22Rv1 (cell line): ENCODE data around the gene LMBR1L.

ENCODE experiments used
- CTCF ChIP-seq: fragments of 450-650 bp; IDR thresholded peaks from 2 replicates; pipeline ENCODE4 v1.5.1; 2017; ENCODE audit warnings: mild to moderate bottlenecking
- ZFX ChIP-seq: fragments of 450-650 bp; IDR thresholded peaks from 2 replicates; pipeline ENCODE4 v1.6.1; 2017; ENCODE audit warnings: antibody characterized with exemption, borderline replicate concordance

DNA sequence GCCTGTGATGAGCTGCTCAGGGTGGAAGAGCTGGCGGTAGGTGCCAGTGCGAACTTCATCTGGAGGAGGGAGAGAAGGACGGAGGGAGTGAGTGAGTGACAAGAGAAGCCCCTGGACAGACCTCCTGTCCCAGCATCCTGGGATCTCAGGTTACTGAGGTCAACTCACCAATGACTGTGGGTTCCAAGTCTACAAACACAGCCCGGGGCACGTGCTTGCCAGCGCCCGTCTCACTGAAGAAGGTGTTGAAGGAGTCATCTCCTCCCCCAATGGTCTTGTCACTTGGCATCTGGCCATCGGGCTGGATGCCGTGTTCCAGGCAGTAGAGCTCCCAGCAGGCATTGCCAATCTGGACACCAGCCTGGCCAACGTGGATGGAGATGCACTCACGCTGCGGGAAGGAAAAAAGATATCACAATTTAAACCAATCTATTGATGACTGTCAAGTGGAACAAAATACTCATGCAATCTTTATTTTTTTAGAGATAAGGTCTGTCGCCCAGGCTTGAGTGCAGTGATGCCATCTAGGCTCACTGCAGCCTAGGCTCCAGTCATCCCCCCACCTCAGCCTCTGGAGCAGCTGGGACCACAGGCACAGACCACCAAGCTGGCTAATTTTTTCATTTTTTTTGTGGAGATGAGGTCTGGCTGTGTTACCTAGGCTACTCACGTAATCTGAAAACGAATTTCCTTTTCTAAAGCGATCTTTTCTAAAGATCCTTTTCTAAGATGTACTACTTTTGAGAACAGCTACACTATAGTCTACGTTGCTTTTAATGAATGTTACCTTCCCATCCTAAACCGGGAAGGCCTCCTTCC is 18.9 kb upstream of the LMBR1L start:
- TF ChIP-seq CTCF (no peak), ZFX (no peak)
